ENCODE results near the gene KCNMA1. TPM values are rescaled to one million over a fixed set of nuclear protein-coding genes. Genes with fewer than 3 reads are reported as not detected.
A peak's percentile ranks its signal among the peaks of the same experiment; 100 is the strongest.

The KCNMA1 gene
- total and polyA plus RNA-seq, 9 of the 15 experiments (the other 6 are each of a cell fraction or from before 2014, with no cell fraction given), result 0.01 to 0.95 (median 0.15) TPM; not detected in 4

- TF ChIP-seq RFX5 (IDR thresholded peaks at IDR 0.05; ENCODE audit: low read depth, low read length) (no peak), SMAD1 (IDR thresholded peaks at IDR 0.05; ENCODE audit: low read depth, low read length, partially characterized antibody) (no peak), ZNF12 (CRISPR knock-in tag; IDR thresholded peaks at IDR 0.05) (no peak), RCOR1 (IDR thresholded peaks at IDR 0.05; ENCODE audit: borderline replicate concordance in 1 of 2, low read depth in 2 of 2, low read length in 2 of 2) (0 out of 4 replicates have a peak, but pooled peaks of 1 of the 2 experiments have one; percentile 31), ZNF592 (IDR thresholded peaks at IDR 0.05) (no peak), DIDO1 (tag; IDR thresholded peaks at IDR 0.05; ENCODE audit: low read depth) (no peak), ZNF609 (CRISPR knock-in tag; IDR thresholded peaks at IDR 0.05; ENCODE audit: borderline replicate concordance) (no peak), ZNF785 (CRISPR knock-in tag; IDR thresholded peaks at IDR 0.05) (no peak), ZNF316 (IDR thresholded peaks at IDR 0.05) (peak; percentile 78), SREBF1 (IDR thresholded peaks at IDR 0.05; ENCODE audit: borderline replicate concordance, low read depth, low read length) (no peak), MTA3 (IDR thresholded peaks at IDR 0.05; ENCODE audit: borderline replicate concordance) (no peak), USF2 (CRISPR knock-in tag; IDR thresholded peaks at IDR 0.05) (no peak), SRSF1 (IDR thresholded peaks at IDR 0.05; ENCODE audit: low read depth, low read length) (no peak), SAFB (IDR thresholded peaks at IDR 0.05; ENCODE audit: borderline replicate concordance, low read depth, low read length) (no peak), MEIS2 (IDR thresholded peaks at IDR 0.05; ENCODE audit: partially characterized antibody) (peak; percentile 9)
Observed at GRCh38 chr10:77673515-77674140, 36.0 kb upstream of the KCNMA1 start (continued).
